ENCODE measurements around the gene C10orf62.

C10orf62 gene

GRCh38 chr10:97593421-97593820 lies 3.9 kb downstream of the C10orf62 start:
- no peak for DNase-seq (ENCODE audit: insufficient read length)
- no peak for FAIRE-seq
- TF ChIP-seq TAF1 (IDR thresholded peaks at IDR 0.05; ENCODE audit: borderline replicate concordance, low read depth, low read length), result no peak
- TF ChIP-seq POLR2AphosphoS5 (IDR thresholded peaks at IDR 0.05; ENCODE audit: low read depth, low read length), result no peak
- no peak for TF ChIP-seq POLR2A (IDR thresholded peaks at IDR 0.05; ENCODE audit: low read depth, low read length)

GRCh38 chr10:97596101-97597082 lies 6.9 kb downstream of the C10orf62 start:
- TF ChIP-seq TAF1 (IDR thresholded peaks at IDR 0.05; ENCODE audit: borderline replicate concordance, low read depth, low read length) (no peak), POLR2AphosphoS5 (IDR thresholded peaks at IDR 0.05; ENCODE audit: low read depth, low read length) (no peak), POLR2A (IDR thresholded peaks at IDR 0.05; ENCODE audit: low read depth, low read length) (no peak)
- FAIRE-seq, result no peak
- no peak for DNase-seq (ENCODE audit: insufficient read length)

GRCh38 chr10:97597778-97598177 lies 8.3 kb downstream of the C10orf62 start:
- TF ChIP-seq TAF1 (IDR thresholded peaks at IDR 0.05; ENCODE audit: borderline replicate concordance, low read depth, low read length), result no peak
- no peak for TF ChIP-seq POLR2A (IDR thresholded peaks at IDR 0.05; ENCODE audit: low read depth, low read length)
- FAIRE-seq, result no peak
- DNase-seq (ENCODE audit: insufficient read length), result no peak

- TF ChIP-seq POLR2A (IDR thresholded peaks at IDR 0.05; ENCODE audit: low read depth, low read length) (no peak), POLR2AphosphoS5 (IDR thresholded peaks at IDR 0.05; ENCODE audit: low read depth, low read length) (no peak), TAF1 (IDR thresholded peaks at IDR 0.05; ENCODE audit: borderline replicate concordance, low read depth, low read length) (no peak)
- no peak for DNase-seq (ENCODE audit: insufficient read length)
- FAIRE-seq, result no peak
Observed at GRCh38 chr10:97598407-97599271, 9.1 kb downstream of the C10orf62 start.

GRCh38 chr10:97599272-97599619 lies 9.7 kb downstream of the C10orf62 start:
- FAIRE-seq, result no peak
- no peak for TF ChIP-seq POLR2AphosphoS5 (IDR thresholded peaks at IDR 0.05; ENCODE audit: low read depth, low read length)
- TF ChIP-seq TAF1 (IDR thresholded peaks at IDR 0.05; ENCODE audit: borderline replicate concordance, low read depth, low read length), result no peak
- no peak for TF ChIP-seq POLR2A (IDR thresholded peaks at IDR 0.05; ENCODE audit: low read depth, low read length)
- no peak for DNase-seq (ENCODE audit: insufficient read length)

- no peak for DNase-seq (ENCODE audit: insufficient read length)
- FAIRE-seq, result no peak
- TF ChIP-seq POLR2AphosphoS5 (IDR thresholded peaks at IDR 0.05; ENCODE audit: low read depth, low read length) (no peak), TAF1 (IDR thresholded peaks at IDR 0.05; ENCODE audit: borderline replicate concordance, low read depth, low read length) (no peak), POLR2A (IDR thresholded peaks at IDR 0.05; ENCODE audit: low read depth, low read length) (no peak)
Observed at GRCh38 chr10:97600616-97601015, 11.1 kb downstream of the C10orf62 start.

- DNase-seq (ENCODE audit: insufficient read length) (no peak), FAIRE-seq (no peak)
- no peak for TF ChIP-seq POLR2AphosphoS5 (IDR thresholded peaks at IDR 0.05; ENCODE audit: low read depth, low read length)
- TF ChIP-seq TAF1 (IDR thresholded peaks at IDR 0.05; ENCODE audit: borderline replicate concordance, low read depth, low read length), result no peak
- no peak for TF ChIP-seq POLR2A (IDR thresholded peaks at IDR 0.05; ENCODE audit: low read depth, low read length)
Observed at GRCh38 chr10:97601268-97602215, 12.0 kb downstream of the C10orf62 start.

GRCh38 chr10:97607095-97607636 lies 17.6 kb downstream of the C10orf62 start:
- DNase-seq (ENCODE audit: insufficient read length) (no peak), FAIRE-seq (no peak)
- no peak for TF ChIP-seq POLR2A (IDR thresholded peaks at IDR 0.05; ENCODE audit: low read depth, low read length)

GRCh38 chr10:97608991-97609561 lies 19.6 kb downstream of the C10orf62 start:
- TF ChIP-seq TAF1 (IDR thresholded peaks at IDR 0.05; ENCODE audit: borderline replicate concordance, low read depth, low read length), result no peak
- TF ChIP-seq POLR2A (IDR thresholded peaks at IDR 0.05; ENCODE audit: low read depth, low read length), result no peak
- TF ChIP-seq POLR2AphosphoS5 (IDR thresholded peaks at IDR 0.05; ENCODE audit: low read depth, low read length), result no peak
- no peak for FAIRE-seq

GRCh38 chr10:97611473-97611872 lies 22.0 kb downstream of the C10orf62 start:
- FAIRE-seq (no peak), DNase-seq (ENCODE audit: insufficient read length) (no peak)
- TF ChIP-seq POLR2A (IDR thresholded peaks at IDR 0.05; ENCODE audit: low read depth, low read length) (no peak), TAF1 (IDR thresholded peaks at IDR 0.05; ENCODE audit: borderline replicate concordance, low read depth, low read length) (no peak), POLR2AphosphoS5 (IDR thresholded peaks at IDR 0.05; ENCODE audit: low read depth, low read length) (no peak)

More at GRCh38 chr10:97608991-97609561, 19.6 kb downstream of the C10orf62 start:
- DNase-seq (ENCODE audit: insufficient read length), result no peak
